SKM-1 treated with dmso at 0.1 percent for 144 hours (cell line): ENCODE measurements around the gene TRRAP.
"Not testable (repeated sequence)": the region's sequence is repeated elsewhere in the genome, so short reads cannot be mapped to it uniquely, and the experiment has no call there.

Experiments
- DNase-seq: peaks from one replicate; lab custom pipeline; 2025; ENCODE audit not compliant: unreplicated experiment; lab: John Stamatoyannopoulos, UW

TRRAP gene

DNA sequence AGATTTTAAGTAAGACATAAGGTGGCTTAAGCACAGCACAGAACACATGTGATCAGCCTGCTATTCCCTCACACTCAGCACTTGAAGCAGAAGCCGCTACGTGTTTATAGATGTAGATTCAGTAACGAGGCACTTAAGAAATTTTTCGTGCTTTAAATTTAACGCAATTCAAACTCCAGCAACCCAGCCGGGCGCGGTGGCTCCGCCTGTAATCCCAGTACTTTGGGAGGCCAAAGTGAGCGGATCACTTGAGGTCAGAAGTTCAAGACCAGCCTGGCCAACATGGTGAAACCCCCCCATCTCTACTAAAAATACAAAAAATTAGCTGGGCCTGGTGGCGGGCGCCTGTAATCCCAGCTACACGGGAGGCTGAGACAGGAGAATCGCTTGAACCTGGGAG lies 167.9 kb downstream of the TRRAP start:
- not testable (repeated sequence) for DNase-seq

DNA sequence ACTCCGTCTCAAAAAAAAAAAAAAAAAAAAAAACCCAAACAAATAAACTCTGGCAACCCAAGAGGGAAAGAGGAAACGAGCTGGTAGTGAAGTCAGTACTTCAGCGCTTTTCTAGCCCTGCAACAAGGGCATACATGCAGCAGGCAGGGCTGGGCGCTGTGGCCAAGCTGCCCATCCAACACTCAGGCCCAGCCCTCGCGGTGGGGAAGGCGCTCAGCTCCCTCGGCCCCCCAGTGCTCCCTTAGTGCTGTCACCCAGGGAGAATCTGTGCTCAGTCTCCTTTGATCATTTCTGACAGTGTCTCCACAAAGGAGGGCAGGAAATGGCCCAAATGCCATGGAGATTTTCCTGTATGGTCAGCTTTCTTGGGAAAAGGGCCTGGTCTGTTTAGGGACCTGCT lies 168.4 kb downstream of the TRRAP start:
- DNase-seq: no peak

DNA sequence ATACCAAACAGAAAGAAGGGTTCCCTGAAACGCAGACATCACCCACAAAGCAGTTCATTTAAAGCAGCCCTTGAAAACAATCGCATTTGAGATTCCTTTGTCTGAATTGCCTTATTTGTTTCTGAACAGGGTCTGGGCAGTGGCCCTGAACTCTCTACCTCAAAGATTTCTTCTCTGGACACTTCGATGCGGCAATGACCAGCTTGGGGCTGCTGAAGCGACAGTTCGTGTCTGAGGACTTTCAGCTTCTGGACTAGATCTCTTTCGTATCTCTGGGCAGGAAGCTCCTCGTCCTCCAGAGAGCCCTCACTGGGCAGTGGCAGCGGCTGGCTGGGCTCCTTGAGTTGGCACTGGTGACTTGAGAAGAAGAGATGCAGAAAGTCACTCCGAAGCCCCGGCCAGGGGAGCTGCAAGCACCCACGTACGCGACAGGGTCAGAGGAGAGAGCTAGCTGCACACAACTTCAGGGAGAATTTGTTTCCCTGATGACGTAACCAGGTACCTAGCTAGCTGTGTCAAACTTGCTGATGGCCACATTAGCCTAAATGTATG lies 169.3 kb downstream of the TRRAP start:
- DNase-seq: no peak

DNA sequence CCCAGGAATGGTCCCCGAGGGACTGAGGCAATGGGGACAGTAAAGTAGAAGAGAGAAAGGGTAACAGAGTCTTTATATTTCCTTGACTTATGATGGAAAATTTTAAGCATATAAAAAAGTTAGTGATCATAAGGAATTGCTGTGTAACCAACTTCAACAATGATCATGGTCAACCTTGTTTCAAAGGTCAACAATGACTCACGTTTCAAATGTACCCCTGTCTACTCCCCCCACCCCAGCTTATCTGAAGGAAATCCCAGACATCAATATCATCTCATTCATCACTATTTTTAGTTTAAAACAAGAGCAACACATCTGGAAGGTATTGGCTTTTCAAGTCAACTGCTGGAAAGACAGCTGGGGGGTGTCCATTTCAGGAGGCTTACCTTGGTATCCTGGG lies 172.6 kb downstream of the TRRAP start:
- no peak for DNase-seq

DNA sequence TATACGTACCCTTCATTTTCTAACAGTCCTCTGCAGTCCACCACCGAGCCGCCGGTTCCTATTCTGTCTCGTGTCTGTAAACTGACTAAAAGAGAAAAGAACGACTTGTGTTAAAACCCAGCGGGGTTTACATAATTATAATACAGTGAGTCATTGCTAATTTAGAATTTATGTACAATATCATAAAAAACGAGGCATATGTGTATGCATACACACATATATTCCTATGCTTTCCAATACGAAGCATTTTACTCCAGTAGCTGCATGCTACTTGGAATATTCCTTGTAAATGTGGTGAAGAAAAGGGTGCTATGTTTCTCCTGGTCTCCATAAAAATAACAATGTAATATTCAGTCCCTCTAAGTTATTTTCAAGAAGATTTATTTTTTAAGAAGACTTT lies 176.4 kb downstream of the TRRAP start:
- no peak for DNase-seq

DNA sequence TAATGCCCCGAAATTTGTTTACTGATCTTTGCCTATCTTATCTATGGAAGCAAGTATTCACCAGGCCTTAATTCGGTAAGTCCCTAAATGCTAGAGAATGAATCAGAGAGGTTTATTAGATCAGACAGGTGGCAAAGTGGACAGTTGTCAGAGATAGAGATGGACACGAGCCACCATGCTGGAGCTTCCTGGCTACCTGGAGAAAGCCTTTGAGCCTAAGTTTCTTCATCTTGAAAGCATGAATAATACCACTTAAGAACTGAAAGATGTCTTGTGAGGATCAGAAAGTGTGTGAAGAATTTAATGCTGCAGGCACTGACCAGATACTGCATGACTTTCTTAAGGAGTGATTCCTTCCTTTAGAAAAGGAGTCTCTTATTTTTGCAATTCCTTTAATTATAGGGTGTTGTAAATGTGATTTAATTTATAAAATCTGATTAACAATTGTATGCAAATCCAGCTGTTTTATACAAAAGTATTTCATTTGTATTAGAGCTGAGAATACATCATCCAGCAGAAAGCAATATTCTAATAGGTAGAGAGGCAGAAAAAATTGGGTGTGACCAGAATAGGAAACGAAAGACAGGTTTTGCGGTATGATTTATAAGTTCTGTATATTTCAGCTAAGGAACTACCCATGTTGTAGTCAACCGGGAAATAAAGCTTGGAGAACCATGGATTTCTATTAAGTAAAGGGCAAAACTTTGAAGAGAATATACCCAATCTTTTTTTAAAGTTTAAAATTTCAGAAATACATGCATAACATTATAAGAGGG lies 182.9 kb downstream of the TRRAP start:
- DNase-seq: no peak
